Non-pigmented ciliary epithelial cell (primary cell): ENCODE measurements around the gene EBP.
"Not testable (repeated sequence)": the region's sequence is repeated elsewhere in the genome, so short reads cannot be mapped to it uniquely, and the experiment has no call there.

Source experiments
- DNase-seq: peaks from one replicate; pipeline ENCODE4 v3.0.0-alpha.2; 2010; ENCODE audit warnings: low read depth

EBP gene

GRCh38 chrX:48525853-48526252 is 4.2 kb downstream of the EBP start:
- not testable (repeated sequence) for DNase-seq

- no peak for DNase-seq
Measured at GRCh38 chrX:48530736-48531135, 9.1 kb downstream of the EBP start.

GRCh38 chrX:48531358-48531959 is 9.9 kb downstream of the EBP start:
- DNase-seq: no peak

- no peak for DNase-seq
Measured at GRCh38 chrX:48532161-48532560, 10.6 kb downstream of the EBP start.

GRCh38 chrX:48533165-48533564 is 11.6 kb downstream of the EBP start:
- DNase-seq: no peak

- DNase-seq: no peak
Measured at GRCh38 chrX:48538641-48539344, 17.2 kb downstream of the EBP start.

GRCh38 chrX:48539345-48540027 is 17.9 kb downstream of the EBP start, which contains the start of gene TBC1D25:
Gene TBC1D25, plus strand, starts transcription at chrX:48539714. Its CDS starts 84 bp downstream, at chrX:48539798.
- peak; percentile 77 for DNase-seq

GRCh38 chrX:48540028-48540375 is 18.4 kb downstream of the EBP start:
- no peak for DNase-seq

GRCh38 chrX:48540480-48540879 is 18.9 kb downstream of the EBP start:
- no peak for DNase-seq

- DNase-seq: no peak
Measured at GRCh38 chrX:48541140-48541814, 19.7 kb downstream of the EBP start.

- DNase-seq: no peak
Measured at GRCh38 chrX:48548871-48549270, 27.3 kb downstream of the EBP start.

GRCh38 chrX:48555731-48556325 is 34.2 kb downstream of the EBP start:
- not testable (repeated sequence) for DNase-seq

GRCh38 chrX:48558271-48558670 is 36.7 kb downstream of the EBP start:
- no peak for DNase-seq

GRCh38 chrX:48559636-48560035 is 38.0 kb downstream of the EBP start:
- DNase-seq: no peak

GRCh38 chrX:48560056-48560455 is 38.4 kb downstream of the EBP start:
- no peak for DNase-seq

GRCh38 chrX:48560681-48561080 is 39.1 kb downstream of the EBP start:
- DNase-seq: no peak

- DNase-seq: no peak
Measured at GRCh38 chrX:48569958-48570357, 48.4 kb downstream of the EBP start.

- DNase-seq: no peak
Measured at GRCh38 chrX:48573690-48574269, 52.2 kb downstream of the EBP start.

GRCh38 chrX:48574270-48575266 is 53.0 kb downstream of the EBP start, which contains the start of gene RBM3:
Gene RBM3, plus strand, starts transcription at chrX:48574484. Its CDS starts 697 bp downstream, at chrX:48575181.
- peak; percentile 76 for DNase-seq

- DNase-seq: no peak
Measured at GRCh38 chrX:48575642-48576041, 54.0 kb downstream of the EBP start.

- no peak for DNase-seq
Measured at GRCh38 chrX:48576108-48576507, 54.5 kb downstream of the EBP start.
